ENCODE measurements around the gene USP9X.

GRCh38 chrX:41121766-41122165 lies 36.5 kb downstream of the USP9X start:
- TF ChIP-seq CTCF (IDR thresholded peaks at IDR 0.05) = no peak
- no peak for TF ChIP-seq POLR2A (IDR thresholded peaks at IDR 0.05)
